PC-9 (cell line): ENCODE data around the gene RARS2. TPM values are rescaled to one million over a fixed set of nuclear protein-coding genes. Genes with fewer than 3 reads are reported as not detected.

ENCODE experiments used
- BruUV-seq: library from RNA; stranded (reverse); fragments of 400-500 nt; replicated peaks from 2 replicates; lab custom pipeline; 2021; lab: Mats Ljungman, UMichigan
- CTCF ChIA-PET: fragments of 300-600 bp; sonication (Branson Sonifier 250); formaldehyde crosslinking; loops from one replicate; lab custom pipeline; 2022; ENCODE audit warnings: antibody characterized with exemption; lab: Charles Lee
- POLR2A ChIA-PET: fragments of 300-600 bp; sonication (Branson Sonifier 250); formaldehyde crosslinking; loops from one replicate; lab custom pipeline; 2022; ENCODE audit warnings: antibody characterized with exemption; ENCODE audit not compliant: unreplicated experiment; lab: Charles Lee
- DNase-seq, 2 experiments: peaks; one replicate each; pipeline versions ENCODE4 v3.0.0 to v3.0.0-alpha.2; 2015 to 2022; ENCODE audit warnings: mixed read lengths in 1 of 2
- H2AFZ ChIP-seq: fragments of 200-600 bp; sonication (generic); 2 replicates; pipeline ENCODE4 v1.8.1; 2017; ENCODE audit warnings: antibody characterized with exemption
- H3F3A ChIP-seq: fragments of 200-600 bp; sonication (generic); 2 replicates; pipeline ENCODE4 v1.8.1; 2017; ENCODE audit warnings: antibody characterized with exemption, mild to moderate bottlenecking, low read depth; ENCODE audit not compliant: insufficient read depth
- H3K27ac ChIP-seq: fragments of 200-600 bp; sonication (generic); 2 replicates; pipeline ENCODE4 v1.6.1; 2016; ENCODE audit warnings: mixed run types
- H3K27me3 ChIP-seq: fragments of 200-600 bp; sonication (generic); 2 replicates; pipeline ENCODE4 v1.6.1; 2016; ENCODE audit warnings: low read depth, mixed run types; ENCODE audit not compliant: insufficient read depth
- H3K36me3 ChIP-seq: fragments of 200-600 bp; sonication (generic); 2 replicates; pipeline ENCODE4 v1.6.1; 2016; ENCODE audit warnings: low read depth, mixed run types
- H3K4me1 ChIP-seq: fragments of 200-600 bp; sonication (generic); replicated peaks from 2 replicates; pipeline ENCODE4 v1.6.1; 2016; ENCODE audit warnings: mixed run types; ENCODE audit not compliant: insufficient read depth
- H3K4me2 ChIP-seq: fragments of 200-600 bp; sonication (generic); 2 replicates; pipeline ENCODE4 v1.6.1; 2017; ENCODE audit warnings: mixed run types
- H3K4me3 ChIP-seq: fragments of 200-600 bp; sonication (generic); 2 replicates; pipeline ENCODE4 v1.6.1; 2016; ENCODE audit warnings: mixed run types
- H3K79me2 ChIP-seq: fragments of 200-600 bp; sonication (generic); 2 replicates; pipeline ENCODE4 v1.6.1; 2017; ENCODE audit warnings: low read depth, mixed run types
- H3K9me2 ChIP-seq: fragments of 200-600 bp; sonication (generic); 2 replicates; pipeline ENCODE4 v1.8.1; 2017; ENCODE audit warnings: mild to moderate bottlenecking; ENCODE audit not compliant: insufficient read depth
- H3K9me3 ChIP-seq: fragments of 200-600 bp; sonication (generic); 2 replicates; pipeline ENCODE4 v1.8.1; 2016; ENCODE audit warnings: low read depth; ENCODE audit not compliant: insufficient read depth
- H4K20me1 ChIP-seq: fragments of 200-600 bp; sonication (generic); 2 replicates; pipeline ENCODE4 v1.8.1; 2017; ENCODE audit not compliant: insufficient read depth
- EZH2 ChIP-seq: fragments of 200-600 bp; sonication (generic); IDR thresholded peaks from 2 replicates; pipeline ENCODE4 v1.8.0; 2017; ENCODE audit warnings: antibody characterized with exemption, low read depth
- intact Hi-C: fragments of 100-400 bp; cut with micrococcal nuclease; formaldehyde crosslinking; loops from one replicate; pipeline ENCODE4 v1.10.0; 2022; ENCODE audit not compliant: unreplicated experiment
- total RNA-seq: library from RNA; stranded (reverse); gene quantifications from 2 replicates; pipeline ENCODE4 v1.2.3, GENCODE V29; 2021
- TF ChIP-seq, protein P1 (sequence below): fragments of 200-600 bp; sonication (generic); conservative IDR thresholded peaks from 2 replicates; pipeline ENCODE4 v1.6.1; 2017; ENCODE audit warnings: mixed run types, antibody characterized with exemption, mild to moderate bottlenecking, moderate library complexity

RARS2 gene
- total RNA-seq, 1 experiment from 2014 or later = 34.6 TPM

DNA sequence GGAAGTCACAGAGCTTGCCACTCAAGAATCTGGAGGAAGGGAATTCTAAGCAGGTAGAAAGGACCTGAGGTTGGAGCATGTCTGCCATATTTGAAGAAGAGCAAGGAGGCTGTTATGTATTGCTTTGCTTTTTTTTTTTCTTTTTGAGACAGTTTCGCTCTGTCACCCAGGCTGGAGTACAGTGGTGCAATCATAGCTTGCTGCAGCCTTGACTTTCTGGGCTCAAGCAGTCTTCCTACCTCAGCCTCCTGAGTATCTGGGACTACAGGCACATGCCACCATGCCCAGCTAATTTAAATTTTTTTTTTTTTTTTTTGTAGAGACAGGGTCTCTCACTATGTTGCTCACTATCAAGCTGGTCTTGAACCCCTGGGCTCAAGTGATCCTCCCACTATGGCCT is 41.0 kb upstream of the RARS2 start:
- H2AFZ ChIP-seq = no peak overlapping the region
- H3F3A ChIP-seq = no peaks in the 10 kb centered on the region
- H3K79me2 ChIP-seq = no peaks in the 10 kb centered on the region
- ChIA-PET POLR2A (interaction anchor here (0.6 kb wide), 1 partner anchor 1523 kb away, joined by 6 read pairs; no protein-coding TSS in a partner anchor), CTCF (no interaction called here)
- no peak overlapping the region for H3K27ac ChIP-seq
- TF ChIP-seq EZH2 = no peak
- TF ChIP-seq, protein P1, sequence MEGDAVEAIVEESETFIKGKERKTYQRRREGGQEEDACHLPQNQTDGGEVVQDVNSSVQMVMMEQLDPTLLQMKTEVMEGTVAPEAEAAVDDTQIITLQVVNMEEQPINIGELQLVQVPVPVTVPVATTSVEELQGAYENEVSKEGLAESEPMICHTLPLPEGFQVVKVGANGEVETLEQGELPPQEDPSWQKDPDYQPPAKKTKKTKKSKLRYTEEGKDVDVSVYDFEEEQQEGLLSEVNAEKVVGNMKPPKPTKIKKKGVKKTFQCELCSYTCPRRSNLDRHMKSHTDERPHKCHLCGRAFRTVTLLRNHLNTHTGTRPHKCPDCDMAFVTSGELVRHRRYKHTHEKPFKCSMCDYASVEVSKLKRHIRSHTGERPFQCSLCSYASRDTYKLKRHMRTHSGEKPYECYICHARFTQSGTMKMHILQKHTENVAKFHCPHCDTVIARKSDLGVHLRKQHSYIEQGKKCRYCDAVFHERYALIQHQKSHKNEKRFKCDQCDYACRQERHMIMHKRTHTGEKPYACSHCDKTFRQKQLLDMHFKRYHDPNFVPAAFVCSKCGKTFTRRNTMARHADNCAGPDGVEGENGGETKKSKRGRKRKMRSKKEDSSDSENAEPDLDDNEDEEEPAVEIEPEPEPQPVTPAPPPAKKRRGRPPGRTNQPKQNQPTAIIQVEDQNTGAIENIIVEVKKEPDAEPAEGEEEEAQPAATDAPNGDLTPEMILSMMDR = no peak
- DNase-seq = no peak
- H3K36me3 ChIP-seq = no peaks in the 10 kb centered on the region
- no peaks in the 10 kb centered on the region for H3K9me3 ChIP-seq
- intact Hi-C loops = no loop called here
- no peaks in the 10 kb centered on the region for H3K27me3 ChIP-seq
- no peaks in the 10 kb centered on the region for H4K20me1 ChIP-seq
- no peaks in the 10 kb centered on the region for H3K4me1 ChIP-seq
- H3K4me2 ChIP-seq = no peak overlapping the region
- no peaks in the 10 kb centered on the region for H3K9me2 ChIP-seq
- H3K4me3 ChIP-seq = no peak overlapping the region
- BruUV-seq = no TSS peak

- H3F3A ChIP-seq = no peaks in the 10 kb centered on the region
- ChIA-PET CTCF (no interaction called here), POLR2A (no interaction called here)
- H4K20me1 ChIP-seq = no peaks in the 10 kb centered on the region
- no peaks in the 10 kb centered on the region for H3K27me3 ChIP-seq
- H3K4me2 ChIP-seq = no peak overlapping the region
- H3K9me2 ChIP-seq = no peaks in the 10 kb centered on the region
- H2AFZ ChIP-seq = no peak overlapping the region
- H3K79me2 ChIP-seq = no peaks in the 10 kb centered on the region
- H3K4me1 ChIP-seq = no peaks in the 10 kb centered on the region
- DNase-seq = no peak
- intact Hi-C loops = no loop called here
- H3K4me3 ChIP-seq = no peak overlapping the region
- TF ChIP-seq, protein P1 = no peak
- TF ChIP-seq EZH2 = no peak
- H3K27ac ChIP-seq = no peak overlapping the region
- no peaks in the 10 kb centered on the region for H3K36me3 ChIP-seq
- no peaks in the 10 kb centered on the region for H3K9me3 ChIP-seq
- no TSS peak for BruUV-seq
Observed at GRCh38 chr6:87628881-87629280, 39.1 kb upstream of the RARS2 start.

- Histone ChIP-seq H3K9me2 (no peaks in the 10 kb centered on the region), H2AFZ (no peak overlapping the region), H3K27me3 (no peaks in the 10 kb centered on the region), H3K79me2 (no peaks in the 10 kb centered on the region), H3K27ac (no peak overlapping the region), H4K20me1 (no peaks in the 10 kb centered on the region), H3K4me1 (no peaks in the 10 kb centered on the region), H3K9me3 (no peaks in the 10 kb centered on the region), H3K4me3 (no peak overlapping the region), H3K36me3 (no peaks in the 10 kb centered on the region), H3F3A (no peaks in the 10 kb centered on the region), H3K4me2 (no peak overlapping the region)
- ChIA-PET POLR2A (interaction anchor here (0.6 kb wide), 1 partner anchor 14 kb away, joined by 3 read pairs; no protein-coding TSS in a partner anchor), CTCF (no interaction called here)
- BruUV-seq = no TSS peak
- TF ChIP-seq, protein P1 = no peak
- no peak for TF ChIP-seq EZH2
- no peak for DNase-seq
- intact Hi-C loops = no loop called here
Observed at GRCh38 chr6:87628424-87628823, 38.6 kb upstream of the RARS2 start.
